HEK293 (cell line): ENCODE results near the gene SCAMP5.

Experiments
- ZFP41 ChIP-seq: fragments of 450-650 bp; formaldehyde crosslinking; IDR thresholded peaks from 2 replicates; pipeline ENCODE4 v1.5.1; 2016; ENCODE audit warnings: missing biosample characterization, missing genetic modification characterization, borderline replicate concordance
- ZNF768 ChIP-seq: fragments of 450-650 bp; formaldehyde crosslinking; IDR thresholded peaks from 2 replicates; pipeline ENCODE4 v1.5.1; 2018; ENCODE audit warnings: missing biosample characterization, mild to moderate bottlenecking, missing genetic modification characterization
- TF ChIP-seq, protein P1 (sequence below): fragments of 450-650 bp; IDR thresholded peaks from 2 replicates; pipeline ENCODE4 v1.5.1; 2018; ENCODE audit warnings: missing biosample characterization, missing genetic modification characterization
- TF ChIP-seq, protein P2 (sequence below): fragments of 450-650 bp; formaldehyde crosslinking; IDR thresholded peaks from 2 replicates; pipeline ENCODE4 v1.5.1; 2016; ENCODE audit warnings: missing biosample characterization, missing genetic modification characterization
- TF ChIP-seq, protein P3 (sequence below): fragments of 450-650 bp; formaldehyde crosslinking; IDR thresholded peaks from 2 replicates; pipeline ENCODE4 v1.5.1; 2016; ENCODE audit warnings: missing biosample characterization, missing genetic modification characterization
- TF ChIP-seq, protein P4 (sequence below): fragments of 450-650 bp; IDR thresholded peaks from 2 replicates; pipeline ENCODE4 v1.5.1; 2018; ENCODE audit warnings: missing biosample characterization, mild to moderate bottlenecking, missing genetic modification characterization
- TF ChIP-seq, protein P5 (sequence below): fragments of 450-650 bp; formaldehyde crosslinking; IDR thresholded peaks from 2 replicates; pipeline ENCODE4 v1.5.1; 2016; ENCODE audit warnings: missing biosample characterization, missing genetic modification characterization, low read depth

DNA sequence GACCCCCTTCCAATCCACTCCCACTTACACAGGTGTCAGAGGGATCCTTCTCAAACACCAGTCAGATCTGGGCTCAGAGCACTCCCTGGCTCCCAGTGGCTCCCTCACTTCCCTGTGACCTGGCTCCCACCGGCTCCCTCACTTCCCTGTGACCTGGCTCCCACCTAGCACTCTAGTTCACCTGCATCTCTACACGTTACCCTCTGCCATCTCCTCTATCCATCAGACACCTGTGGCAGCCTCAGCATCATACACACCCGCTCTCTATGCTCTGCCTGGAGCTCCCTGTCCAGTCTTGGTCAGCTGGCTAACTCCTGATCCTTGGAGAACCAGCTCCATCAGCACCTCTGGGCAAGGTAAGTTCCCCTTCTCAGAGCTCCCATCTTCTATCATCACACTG, 44.4 kb upstream of the SCAMP5 start:
- TF ChIP-seq, protein P1, sequence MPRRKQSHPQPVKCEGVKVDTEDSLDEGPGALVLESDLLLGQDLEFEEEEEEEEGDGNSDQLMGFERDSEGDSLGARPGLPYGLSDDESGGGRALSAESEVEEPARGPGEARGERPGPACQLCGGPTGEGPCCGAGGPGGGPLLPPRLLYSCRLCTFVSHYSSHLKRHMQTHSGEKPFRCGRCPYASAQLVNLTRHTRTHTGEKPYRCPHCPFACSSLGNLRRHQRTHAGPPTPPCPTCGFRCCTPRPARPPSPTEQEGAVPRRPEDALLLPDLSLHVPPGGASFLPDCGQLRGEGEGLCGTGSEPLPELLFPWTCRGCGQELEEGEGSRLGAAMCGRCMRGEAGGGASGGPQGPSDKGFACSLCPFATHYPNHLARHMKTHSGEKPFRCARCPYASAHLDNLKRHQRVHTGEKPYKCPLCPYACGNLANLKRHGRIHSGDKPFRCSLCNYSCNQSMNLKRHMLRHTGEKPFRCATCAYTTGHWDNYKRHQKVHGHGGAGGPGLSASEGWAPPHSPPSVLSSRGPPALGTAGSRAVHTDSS (tag by site-specific recombination): no peak
- TF ChIP-seq, protein P2, sequence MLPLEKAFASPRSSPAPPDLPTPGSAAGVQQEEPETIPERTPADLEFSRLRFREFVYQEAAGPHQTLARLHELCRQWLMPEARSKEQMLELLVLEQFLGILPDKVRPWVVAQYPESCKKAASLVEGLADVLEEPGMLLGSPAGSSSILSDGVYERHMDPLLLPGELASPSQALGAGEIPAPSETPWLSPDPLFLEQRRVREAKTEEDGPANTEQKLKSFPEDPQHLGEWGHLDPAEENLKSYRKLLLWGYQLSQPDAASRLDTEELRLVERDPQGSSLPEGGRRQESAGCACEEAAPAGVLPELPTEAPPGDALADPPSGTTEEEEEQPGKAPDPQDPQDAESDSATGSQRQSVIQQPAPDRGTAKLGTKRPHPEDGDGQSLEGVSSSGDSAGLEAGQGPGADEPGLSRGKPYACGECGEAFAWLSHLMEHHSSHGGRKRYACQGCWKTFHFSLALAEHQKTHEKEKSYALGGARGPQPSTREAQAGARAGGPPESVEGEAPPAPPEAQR: no peak
- TF ChIP-seq, protein P3, sequence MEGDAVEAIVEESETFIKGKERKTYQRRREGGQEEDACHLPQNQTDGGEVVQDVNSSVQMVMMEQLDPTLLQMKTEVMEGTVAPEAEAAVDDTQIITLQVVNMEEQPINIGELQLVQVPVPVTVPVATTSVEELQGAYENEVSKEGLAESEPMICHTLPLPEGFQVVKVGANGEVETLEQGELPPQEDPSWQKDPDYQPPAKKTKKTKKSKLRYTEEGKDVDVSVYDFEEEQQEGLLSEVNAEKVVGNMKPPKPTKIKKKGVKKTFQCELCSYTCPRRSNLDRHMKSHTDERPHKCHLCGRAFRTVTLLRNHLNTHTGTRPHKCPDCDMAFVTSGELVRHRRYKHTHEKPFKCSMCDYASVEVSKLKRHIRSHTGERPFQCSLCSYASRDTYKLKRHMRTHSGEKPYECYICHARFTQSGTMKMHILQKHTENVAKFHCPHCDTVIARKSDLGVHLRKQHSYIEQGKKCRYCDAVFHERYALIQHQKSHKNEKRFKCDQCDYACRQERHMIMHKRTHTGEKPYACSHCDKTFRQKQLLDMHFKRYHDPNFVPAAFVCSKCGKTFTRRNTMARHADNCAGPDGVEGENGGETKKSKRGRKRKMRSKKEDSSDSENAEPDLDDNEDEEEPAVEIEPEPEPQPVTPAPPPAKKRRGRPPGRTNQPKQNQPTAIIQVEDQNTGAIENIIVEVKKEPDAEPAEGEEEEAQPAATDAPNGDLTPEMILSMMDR: no peak
- TF ChIP-seq ZFP41 (tag by site-specific recombination): no peak
- TF ChIP-seq ZNF768 (tag by site-specific recombination): no peak
- TF ChIP-seq, protein P4, sequence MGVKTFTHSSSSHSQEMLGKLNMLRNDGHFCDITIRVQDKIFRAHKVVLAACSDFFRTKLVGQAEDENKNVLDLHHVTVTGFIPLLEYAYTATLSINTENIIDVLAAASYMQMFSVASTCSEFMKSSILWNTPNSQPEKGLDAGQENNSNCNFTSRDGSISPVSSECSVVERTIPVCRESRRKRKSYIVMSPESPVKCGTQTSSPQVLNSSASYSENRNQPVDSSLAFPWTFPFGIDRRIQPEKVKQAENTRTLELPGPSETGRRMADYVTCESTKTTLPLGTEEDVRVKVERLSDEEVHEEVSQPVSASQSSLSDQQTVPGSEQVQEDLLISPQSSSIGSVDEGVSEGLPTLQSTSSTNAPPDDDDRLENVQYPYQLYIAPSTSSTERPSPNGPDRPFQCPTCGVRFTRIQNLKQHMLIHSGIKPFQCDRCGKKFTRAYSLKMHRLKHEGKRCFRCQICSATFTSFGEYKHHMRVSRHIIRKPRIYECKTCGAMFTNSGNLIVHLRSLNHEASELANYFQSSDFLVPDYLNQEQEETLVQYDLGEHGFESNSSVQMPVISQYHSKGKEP (tag by site-specific recombination): no peak
- TF ChIP-seq, protein P5, sequence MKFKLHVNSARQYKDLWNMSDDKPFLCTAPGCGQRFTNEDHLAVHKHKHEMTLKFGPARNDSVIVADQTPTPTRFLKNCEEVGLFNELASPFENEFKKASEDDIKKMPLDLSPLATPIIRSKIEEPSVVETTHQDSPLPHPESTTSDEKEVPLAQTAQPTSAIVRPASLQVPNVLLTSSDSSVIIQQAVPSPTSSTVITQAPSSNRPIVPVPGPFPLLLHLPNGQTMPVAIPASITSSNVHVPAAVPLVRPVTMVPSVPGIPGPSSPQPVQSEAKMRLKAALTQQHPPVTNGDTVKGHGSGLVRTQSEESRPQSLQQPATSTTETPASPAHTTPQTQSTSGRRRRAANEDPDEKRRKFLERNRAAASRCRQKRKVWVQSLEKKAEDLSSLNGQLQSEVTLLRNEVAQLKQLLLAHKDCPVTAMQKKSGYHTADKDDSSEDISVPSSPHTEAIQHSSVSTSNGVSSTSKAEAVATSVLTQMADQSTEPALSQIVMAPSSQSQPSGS (tag by site-specific recombination): no peak
